T-helper 2 cell treated with Interferon-gamma antibody and Interleukin-4, amounts not matched to agents 5 μg/mL and 100 μg/mL, for 36 hours (primary cell): ENCODE data around the gene INF2.
"Not testable (repeated sequence)": the region's sequence is repeated elsewhere in the genome, so short reads cannot be mapped to it uniquely, and the experiment has no call there.

Source experiments
- DNase-seq: peaks from one replicate; pipeline ENCODE4 v3.0.0; 2021; ENCODE audit warnings: low spot score
- H3K27ac Mint-ChIP-seq: one replicate; pipeline ENCODE4 v1.8.0; 2021; ENCODE audit warnings: mild to moderate bottlenecking, mixed read lengths
- H3K27me3 Mint-ChIP-seq: one replicate; pipeline ENCODE4 v1.8.0; 2021; ENCODE audit warnings: low read depth, mixed read lengths
- H3K36me3 Mint-ChIP-seq: one replicate; pipeline ENCODE4 v1.8.0; 2021; ENCODE audit warnings: low read depth, mixed read lengths
- H3K4me1 Mint-ChIP-seq: one replicate; pipeline ENCODE4 v1.8.0; 2021; ENCODE audit warnings: low read depth, mixed read lengths
- H3K4me3 Mint-ChIP-seq: one replicate; pipeline ENCODE4 v1.8.0; 2022; ENCODE audit warnings: mild to moderate bottlenecking, moderate library complexity, mixed read lengths
- H3K9me3 Mint-ChIP-seq: one replicate; pipeline ENCODE4 v1.8.0; 2021; ENCODE audit warnings: mixed read lengths

The INF2 gene

GRCh38 chr14:104652386-104652785 is 37.0 kb upstream of the INF2 start:
- Mint-ChIP-seq H3K27ac (no peak overlapping the region), H3K9me3 (peaks cover 16% of the 10 kb centered on the region), H3K4me1 (no peaks in the 10 kb centered on the region), H3K27me3 (peaks cover 10% of the 10 kb centered on the region), H3K36me3 (no peaks in the 10 kb centered on the region), H3K4me3 (no peak overlapping the region)
- DNase-seq: no peak

- not testable (repeated sequence) for H3K4me3 Mint-ChIP-seq, DNase-seq, H3K27ac Mint-ChIP-seq
Observed at GRCh38 chr14:104653130-104653920, 36.1 kb upstream of the INF2 start.

GRCh38 chr14:104654119-104654518 is 35.3 kb upstream of the INF2 start:
- peaks cover 6% of the 10 kb centered on the region for H3K4me1 Mint-ChIP-seq
- peaks cover 13% of the 10 kb centered on the region for H3K27me3 Mint-ChIP-seq
- H3K36me3 Mint-ChIP-seq: no peaks in the 10 kb centered on the region
- H3K4me3 Mint-ChIP-seq: no peak overlapping the region
- no peak overlapping the region for H3K27ac Mint-ChIP-seq
- DNase-seq: no peak
- H3K9me3 Mint-ChIP-seq: peaks cover 16% of the 10 kb centered on the region

More at GRCh38 chr14:104653130-104653920, 36.1 kb upstream of the INF2 start:
- H3K27me3 Mint-ChIP-seq: peaks cover 13% of the 10 kb centered on the region
- not testable (repeated sequence) for H3K4me1 Mint-ChIP-seq, H3K36me3 Mint-ChIP-seq
- H3K9me3 Mint-ChIP-seq: peaks cover 16% of the 10 kb centered on the region

DNA sequence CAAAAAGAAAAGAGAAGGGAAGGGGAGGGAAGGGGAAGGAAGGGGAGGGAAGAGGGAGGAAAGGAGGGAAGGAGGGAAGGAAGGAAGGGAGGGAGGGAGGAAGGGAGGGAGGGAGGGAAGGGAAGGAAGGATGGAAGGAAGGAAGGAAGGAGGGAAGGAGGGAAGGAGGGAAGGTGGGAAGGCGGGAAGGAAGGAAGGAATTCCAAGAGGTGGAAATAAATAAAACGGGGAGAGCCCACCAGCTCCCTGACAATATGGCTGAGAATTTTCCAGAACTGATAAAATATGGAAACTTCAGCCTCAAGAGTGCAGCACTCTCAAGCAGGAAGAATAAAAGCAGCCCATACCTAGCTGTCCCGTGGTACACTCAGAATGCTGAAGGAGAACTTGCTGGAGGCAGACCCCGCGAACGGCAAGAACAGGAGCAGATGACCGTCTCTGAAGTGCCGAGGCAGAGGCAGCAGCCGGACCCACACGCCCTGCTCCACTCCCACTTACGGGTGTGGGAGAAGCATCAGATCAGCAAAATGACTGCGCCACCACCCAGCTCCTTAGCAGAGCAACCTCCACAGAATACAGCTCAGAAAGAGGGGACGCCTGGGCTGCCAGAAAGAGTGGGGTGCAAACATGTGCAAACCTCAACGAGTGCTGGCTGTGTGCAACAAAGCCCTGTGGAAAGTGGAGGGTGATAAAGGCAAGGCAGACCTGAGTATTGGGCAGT is 34.1 kb upstream of the INF2 start:
- Mint-ChIP-seq H3K9me3 (peaks cover 16% of the 10 kb centered on the region), H3K27me3 (peaks cover 9% of the 10 kb centered on the region), H3K4me1 (peaks cover 6% of the 10 kb centered on the region), H3K4me3 (no peak overlapping the region), H3K36me3 (no peaks in the 10 kb centered on the region), H3K27ac (no peak overlapping the region)
- no peak for DNase-seq

GRCh38 chr14:104656014-104656714 is 33.3 kb upstream of the INF2 start:
- Mint-ChIP-seq H3K9me3 (peaks cover 16% of the 10 kb centered on the region), H3K27ac (no peak overlapping the region), H3K4me3 (no peak overlapping the region), H3K36me3 (no peaks in the 10 kb centered on the region), H3K27me3 (peaks cover 12% of the 10 kb centered on the region), H3K4me1 (peaks cover 6% of the 10 kb centered on the region)
- no peak for DNase-seq

- Mint-ChIP-seq H3K36me3 (no peaks in the 10 kb centered on the region), H3K4me1 (peaks cover 6% of the 10 kb centered on the region), H3K9me3 (peaks cover 16% of the 10 kb centered on the region), H3K4me3 (no peak overlapping the region), H3K27ac (no peak overlapping the region), H3K27me3 (peaks cover 16% of the 10 kb centered on the region)
- no peak for DNase-seq
Observed at GRCh38 chr14:104657101-104657524, 32.3 kb upstream of the INF2 start.

DNA sequence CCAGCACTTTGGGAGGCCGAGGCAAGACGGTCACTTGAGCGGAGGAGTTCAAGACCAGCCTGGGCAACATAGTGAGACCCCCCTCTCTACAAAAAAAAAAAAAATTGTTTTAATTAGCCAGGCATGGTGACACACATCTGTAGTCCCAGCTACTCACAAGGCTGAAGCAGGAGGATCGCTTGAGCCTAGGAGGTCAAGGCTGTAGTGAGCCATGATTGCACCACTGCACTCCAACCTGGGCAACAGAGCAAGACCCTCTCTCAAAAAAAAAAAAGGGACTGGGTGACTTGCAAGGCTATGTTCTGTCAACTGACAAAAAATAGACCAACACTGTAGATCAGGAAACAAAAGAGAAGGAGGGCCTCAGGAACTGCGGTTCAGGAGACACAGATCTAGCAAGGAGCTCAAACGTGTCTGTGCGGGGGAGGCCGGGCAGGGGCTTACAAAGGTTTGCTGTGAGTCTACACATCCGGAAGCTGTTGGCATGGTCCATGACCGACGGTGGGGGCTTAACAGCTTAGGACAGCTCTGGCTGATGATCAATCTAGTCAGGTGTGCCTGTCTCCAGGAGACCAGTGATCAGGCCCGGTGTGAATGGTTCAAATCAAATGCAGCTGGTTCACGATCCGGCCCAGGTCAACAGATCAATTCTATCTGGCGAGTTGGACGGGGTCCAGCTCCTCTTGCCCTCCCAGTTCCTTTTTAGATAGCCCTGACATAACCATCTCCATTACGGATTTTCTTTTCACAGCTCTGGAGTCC is 31.7 kb upstream of the INF2 start:
- Mint-ChIP-seq H3K27me3 (peaks cover 16% of the 10 kb centered on the region), H3K36me3 (no peaks in the 10 kb centered on the region), H3K27ac (no peak overlapping the region), H3K9me3 (peaks cover 10% of the 10 kb centered on the region), H3K4me1 (peaks cover 6% of the 10 kb centered on the region), H3K4me3 (no peak overlapping the region)
- no peak for DNase-seq

DNA sequence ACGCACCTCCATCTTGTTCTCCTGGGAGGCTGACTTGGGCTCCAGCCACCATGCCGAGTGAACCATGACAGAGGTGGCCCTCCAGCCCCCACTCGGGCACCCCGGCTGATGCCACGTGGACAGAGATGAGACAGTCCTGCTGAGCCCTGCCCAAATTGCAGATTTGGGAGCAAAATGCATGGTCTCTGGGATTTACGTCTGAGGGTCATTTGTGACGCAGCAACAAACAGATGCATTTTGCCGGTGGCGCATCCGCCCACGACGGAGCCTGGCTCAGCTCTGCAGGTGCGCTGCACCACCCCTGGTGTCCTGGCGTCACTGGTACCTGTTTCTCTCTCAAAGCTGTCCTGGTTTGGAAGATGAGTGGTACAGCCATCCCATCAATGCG is 31.1 kb upstream of the INF2 start:
- H3K4me1 Mint-ChIP-seq: peaks cover 6% of the 10 kb centered on the region
- H3K4me3 Mint-ChIP-seq: no peak overlapping the region
- no peak overlapping the region for H3K27ac Mint-ChIP-seq
- H3K27me3 Mint-ChIP-seq: peaks cover 16% of the 10 kb centered on the region
- H3K9me3 Mint-ChIP-seq: peaks cover 8% of the 10 kb centered on the region
- no peaks in the 10 kb centered on the region for H3K36me3 Mint-ChIP-seq
- DNase-seq: no peak

DNA sequence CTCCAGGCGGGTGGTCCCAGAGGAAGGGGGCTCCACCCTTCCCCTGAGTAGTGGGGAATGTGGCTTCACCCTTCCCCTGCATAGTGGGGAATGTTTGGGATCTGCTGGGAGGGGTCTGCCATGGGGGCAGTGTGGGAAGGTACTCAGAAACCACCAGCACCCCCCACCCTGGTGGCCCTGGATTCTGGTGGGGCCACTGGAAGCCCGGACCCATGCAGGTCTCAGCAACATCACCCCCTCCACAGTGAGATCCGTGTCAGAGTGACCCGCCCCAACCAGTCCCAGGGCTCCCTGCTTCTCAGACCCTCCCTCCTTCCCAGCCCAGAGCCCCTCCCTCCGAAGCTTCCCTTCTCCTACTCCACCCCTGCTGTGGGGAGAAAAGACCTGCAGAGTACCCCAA is 30.3 kb upstream of the INF2 start:
- H3K36me3 Mint-ChIP-seq: no peaks in the 10 kb centered on the region
- H3K4me1 Mint-ChIP-seq: peaks cover 11% of the 10 kb centered on the region
- H3K4me3 Mint-ChIP-seq: no peak overlapping the region
- peaks cover 3% of the 10 kb centered on the region for H3K9me3 Mint-ChIP-seq
- H3K27me3 Mint-ChIP-seq: peaks cover 16% of the 10 kb centered on the region
- DNase-seq: no peak
- H3K27ac Mint-ChIP-seq: no peak overlapping the region

- no peak overlapping the region for H3K27ac Mint-ChIP-seq
- H3K4me3 Mint-ChIP-seq: no peak overlapping the region
Observed at GRCh38 chr14:104659764-104660523, 29.5 kb upstream of the INF2 start.

GRCh38 chr14:104660597-104660996 is 28.8 kb upstream of the INF2 start:
- Mint-ChIP-seq H3K27ac (no peak overlapping the region), H3K4me3 (no peak overlapping the region), H3K4me1 (peaks cover 23% of the 10 kb centered on the region), H3K36me3 (no peaks in the 10 kb centered on the region), H3K27me3 (peaks cover 20% of the 10 kb centered on the region), H3K9me3 (no peaks in the 10 kb centered on the region)
- DNase-seq: no peak

More at GRCh38 chr14:104659764-104660523, 29.5 kb upstream of the INF2 start:
- Mint-ChIP-seq H3K36me3 (no peaks in the 10 kb centered on the region), H3K4me1 (peaks cover 16% of the 10 kb centered on the region), H3K27me3 (peaks cover 16% of the 10 kb centered on the region), H3K9me3 (no peaks in the 10 kb centered on the region)
- DNase-seq: no peak

DNA sequence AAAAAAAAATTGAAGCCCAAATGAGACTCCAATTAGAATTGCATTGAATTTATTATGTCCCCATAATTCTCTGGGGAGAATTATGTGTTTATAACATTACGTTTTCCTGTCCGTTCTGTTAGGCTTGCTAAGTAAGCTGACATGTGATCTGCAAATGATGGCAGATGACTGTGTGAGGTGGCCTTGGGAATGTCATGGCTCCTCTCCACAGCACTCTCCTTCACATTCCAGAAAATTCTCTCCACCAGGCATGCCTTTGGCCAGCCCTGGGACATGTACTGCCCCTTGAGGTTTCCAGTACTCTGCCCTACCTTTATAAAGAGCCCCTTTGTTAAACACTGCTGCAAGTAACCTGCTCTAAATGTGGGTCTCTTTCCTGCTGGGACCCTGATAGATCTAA is 28.3 kb upstream of the INF2 start:
- DNase-seq: no peak
- Mint-ChIP-seq H3K36me3 (no peaks in the 10 kb centered on the region), H3K4me3 (no peak overlapping the region), H3K27me3 (peaks cover 17% of the 10 kb centered on the region), H3K9me3 (no peaks in the 10 kb centered on the region), H3K4me1 (peaks cover 24% of the 10 kb centered on the region), H3K27ac (no peak overlapping the region)
